Measurements from ENCODE around the gene MYH7B.

The MYH7B gene

DNA sequence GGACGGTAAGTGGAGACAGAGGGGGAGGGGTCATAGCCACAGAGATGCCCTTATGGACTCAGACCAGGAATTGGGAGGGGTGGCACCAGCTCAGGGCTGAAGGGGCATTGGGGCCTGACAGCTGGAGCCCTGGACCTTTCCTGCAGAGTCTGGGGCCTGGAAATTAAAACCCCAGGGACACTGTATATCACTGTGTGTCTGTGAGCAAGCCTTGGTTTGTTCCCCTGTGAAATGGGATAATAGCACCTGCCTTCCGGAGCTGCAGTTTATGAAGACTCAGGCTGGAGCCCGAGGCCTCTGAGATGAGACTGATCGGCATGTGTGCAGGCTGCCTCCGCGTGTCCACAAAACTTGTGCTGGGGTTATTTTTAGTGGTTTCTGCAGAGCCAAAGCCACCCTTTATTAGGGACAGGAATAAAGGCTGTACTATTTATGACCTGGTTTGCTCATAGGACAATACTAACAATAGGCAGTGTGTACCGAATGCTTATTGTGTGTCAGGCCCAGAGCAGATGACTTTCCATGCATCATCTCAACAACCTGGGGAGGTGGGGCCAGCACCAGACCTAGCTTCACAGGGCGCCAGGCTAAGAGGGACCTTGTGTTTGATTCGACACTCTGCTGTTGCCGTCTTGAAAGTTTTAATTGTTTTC is 22.6 kb downstream of the MYH7B start:
- H3K4me3 ChIP-seq (ENCODE audit: low read depth, low read length): no peak overlapping the region
- TF ChIP-seq, protein P1, sequence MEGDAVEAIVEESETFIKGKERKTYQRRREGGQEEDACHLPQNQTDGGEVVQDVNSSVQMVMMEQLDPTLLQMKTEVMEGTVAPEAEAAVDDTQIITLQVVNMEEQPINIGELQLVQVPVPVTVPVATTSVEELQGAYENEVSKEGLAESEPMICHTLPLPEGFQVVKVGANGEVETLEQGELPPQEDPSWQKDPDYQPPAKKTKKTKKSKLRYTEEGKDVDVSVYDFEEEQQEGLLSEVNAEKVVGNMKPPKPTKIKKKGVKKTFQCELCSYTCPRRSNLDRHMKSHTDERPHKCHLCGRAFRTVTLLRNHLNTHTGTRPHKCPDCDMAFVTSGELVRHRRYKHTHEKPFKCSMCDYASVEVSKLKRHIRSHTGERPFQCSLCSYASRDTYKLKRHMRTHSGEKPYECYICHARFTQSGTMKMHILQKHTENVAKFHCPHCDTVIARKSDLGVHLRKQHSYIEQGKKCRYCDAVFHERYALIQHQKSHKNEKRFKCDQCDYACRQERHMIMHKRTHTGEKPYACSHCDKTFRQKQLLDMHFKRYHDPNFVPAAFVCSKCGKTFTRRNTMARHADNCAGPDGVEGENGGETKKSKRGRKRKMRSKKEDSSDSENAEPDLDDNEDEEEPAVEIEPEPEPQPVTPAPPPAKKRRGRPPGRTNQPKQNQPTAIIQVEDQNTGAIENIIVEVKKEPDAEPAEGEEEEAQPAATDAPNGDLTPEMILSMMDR (IDR thresholded peaks at IDR 0.05; ENCODE audit: low read depth, low read length): no peak
- in situ Hi-C loops (cut with HindIII; ENCODE audit: low sequenced_read_pairs): no loop called here
- DNase-seq (ENCODE audit: low read depth, low spot score): no peak

DNA sequence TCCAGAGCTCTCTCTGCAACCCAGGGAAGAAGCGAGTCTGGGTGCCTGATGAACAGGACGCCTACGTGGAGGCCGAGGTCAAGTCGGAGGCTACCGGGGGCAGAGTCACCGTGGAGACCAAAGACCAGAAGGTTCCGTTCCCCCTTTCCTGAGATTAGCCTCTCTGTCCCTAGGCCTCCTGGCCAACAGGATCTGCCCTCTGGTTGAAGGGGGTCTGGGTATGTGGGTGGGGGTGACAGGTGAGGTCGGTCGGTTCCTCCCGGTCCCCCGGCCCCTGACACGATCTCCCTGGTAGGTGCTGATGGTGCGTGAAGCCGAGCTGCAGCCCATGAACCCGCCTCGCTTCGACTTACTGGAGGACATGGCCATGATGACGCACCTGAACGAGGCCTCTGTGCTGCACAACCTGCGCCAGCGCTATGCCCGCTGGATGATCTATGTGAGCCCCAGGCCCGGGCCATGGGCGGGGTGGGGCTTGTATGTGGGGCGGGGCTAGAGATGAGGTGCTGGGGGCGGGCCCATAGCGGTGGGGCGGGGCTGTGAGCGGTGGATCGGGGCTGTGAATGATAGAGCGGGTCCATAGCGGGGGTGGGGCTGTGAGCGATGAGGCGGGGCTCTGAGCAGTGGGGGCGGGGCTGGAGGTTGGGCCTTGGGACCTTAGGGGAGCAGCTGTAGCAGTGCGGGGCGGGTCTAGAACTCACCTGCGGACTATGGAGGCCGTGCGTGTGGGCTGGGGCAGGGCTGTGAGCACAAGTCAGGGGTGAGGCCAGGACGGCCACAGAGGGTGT is 23.9 kb downstream of the MYH7B start:
- in situ Hi-C loops (cut with HindIII; ENCODE audit: low sequenced_read_pairs): no loop called here

DNA sequence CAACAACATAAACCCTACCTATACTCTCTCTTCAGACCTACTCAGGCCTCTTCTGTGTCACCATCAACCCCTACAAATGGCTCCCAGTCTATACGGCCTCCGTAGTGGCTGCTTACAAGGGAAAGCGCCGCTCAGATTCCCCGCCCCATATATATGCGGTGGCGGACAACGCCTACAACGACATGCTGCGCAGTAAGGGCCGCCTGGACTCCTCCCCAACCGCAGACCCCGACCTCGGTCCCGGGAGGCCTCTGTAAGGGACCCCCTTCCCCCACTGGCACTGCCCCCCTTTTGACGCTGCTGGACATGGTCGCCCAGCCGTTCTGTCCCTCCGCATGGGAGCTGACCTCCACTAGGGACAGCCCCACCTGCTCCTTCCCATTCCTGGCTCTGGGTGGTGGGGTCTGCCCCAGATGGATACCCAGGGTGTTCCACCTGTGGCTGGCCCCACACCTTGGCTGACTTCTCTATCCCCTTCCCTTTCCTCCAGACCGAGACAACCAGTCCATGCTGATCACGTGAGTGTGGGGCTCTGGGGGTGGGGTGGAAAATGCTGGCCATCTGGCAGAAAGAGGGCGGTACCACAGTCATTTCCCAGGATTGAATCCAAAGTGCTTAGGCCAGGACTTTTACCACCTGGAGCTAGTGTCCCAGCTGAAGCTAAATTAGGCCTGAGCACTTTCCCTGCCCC is 25.0 kb downstream of the MYH7B start:
- in situ Hi-C loops (cut with HindIII; ENCODE audit: low sequenced_read_pairs): no loop called here
- TF ChIP-seq, protein P1 (IDR thresholded peaks at IDR 0.05; ENCODE audit: low read depth, low read length): no peak
- DNase-seq (ENCODE audit: low read depth, low spot score): no peak
- no peak overlapping the region for H3K4me3 ChIP-seq (ENCODE audit: low read depth, low read length)

More for the DNA sequence above, 23.9 kb downstream of the MYH7B start:
- no peak overlapping the region for H3K4me3 ChIP-seq (ENCODE audit: low read depth, low read length)
- TF ChIP-seq, protein P1 (IDR thresholded peaks at IDR 0.05; ENCODE audit: low read depth, low read length): no peak
- DNase-seq (ENCODE audit: low read depth, low spot score): no peak

DNA sequence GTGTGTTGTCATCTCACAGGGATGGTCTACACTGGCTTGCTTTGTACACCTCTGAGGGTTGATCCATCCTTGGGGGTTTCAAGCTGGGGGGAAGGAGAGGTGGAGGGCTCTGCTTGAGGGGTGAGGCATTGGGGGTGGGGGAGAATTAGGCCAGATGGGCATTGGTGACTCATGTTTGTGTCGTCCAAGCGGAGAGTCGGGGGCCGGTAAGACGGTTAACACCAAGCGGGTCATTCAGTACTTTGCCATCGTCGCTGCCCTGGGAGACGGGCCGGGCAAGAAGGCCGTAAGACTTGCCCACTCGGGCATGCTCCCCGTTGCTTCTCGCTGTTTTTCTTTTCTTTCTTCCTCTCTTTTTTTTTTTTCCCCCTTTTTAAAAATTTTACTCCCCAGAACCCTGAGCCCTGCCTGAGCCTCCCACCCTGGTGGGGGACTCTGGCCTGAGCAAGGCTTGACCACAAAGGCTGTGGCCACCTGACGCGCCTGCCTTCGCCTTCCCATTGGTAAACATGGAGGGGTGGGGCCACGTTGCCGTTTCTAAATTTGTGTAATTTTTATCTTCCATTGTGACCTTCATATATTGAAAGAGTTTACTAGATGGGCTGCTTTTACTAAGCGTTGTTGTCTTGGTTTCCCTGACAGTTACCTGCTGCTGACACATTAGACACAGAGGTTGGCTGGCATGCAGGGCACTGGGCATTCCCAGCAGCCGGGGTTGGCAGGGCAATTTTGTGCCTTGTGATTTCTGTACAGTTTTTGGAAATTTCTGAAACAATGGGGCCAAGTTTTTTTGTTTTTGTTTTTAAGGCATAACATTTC is 26.8 kb downstream of the MYH7B start:
- TF ChIP-seq, protein P1 (IDR thresholded peaks at IDR 0.05; ENCODE audit: low read depth, low read length): no peak
- in situ Hi-C loops (cut with HindIII; ENCODE audit: low sequenced_read_pairs): no loop called here
- no peak for DNase-seq (ENCODE audit: low read depth, low spot score)
- H3K4me3 ChIP-seq (ENCODE audit: low read depth, low read length): no peak overlapping the region

DNA sequence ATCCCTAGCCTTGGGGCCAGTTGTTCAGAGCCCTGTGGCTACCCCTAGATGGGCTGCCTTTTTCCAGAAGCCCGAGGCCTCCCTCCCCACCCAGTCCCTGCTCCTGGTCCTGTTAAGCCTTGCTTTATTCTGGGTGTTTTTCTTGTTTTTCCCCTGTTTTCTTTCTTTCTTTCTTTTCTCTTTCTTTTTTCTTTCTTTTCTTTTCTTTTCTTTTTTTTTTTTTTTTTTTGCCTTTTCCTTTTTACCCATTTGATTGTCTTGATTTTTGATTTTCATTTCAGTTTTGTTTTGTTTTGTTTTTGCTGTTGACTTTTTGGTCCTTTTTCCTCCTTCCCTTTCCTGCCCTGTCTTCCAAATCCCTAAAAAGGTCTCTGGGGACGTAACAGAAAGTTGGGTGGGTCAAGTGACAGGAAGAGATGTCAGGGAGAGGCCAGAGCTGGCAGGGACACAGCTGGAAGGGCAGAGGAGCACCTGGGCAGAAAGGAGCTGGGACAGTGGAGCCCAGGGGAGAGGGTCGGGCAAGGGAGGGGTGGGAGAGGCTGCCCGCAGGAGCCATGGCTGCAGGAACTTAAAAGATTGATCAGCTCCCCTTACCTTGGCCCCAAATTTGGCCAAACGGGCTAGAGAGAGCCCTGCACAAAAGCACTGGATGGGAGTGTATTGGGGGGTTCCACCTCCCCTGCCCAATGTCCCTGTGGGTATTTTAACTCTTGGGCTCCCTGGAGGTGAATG is 27.6 kb downstream of the MYH7B start:
- in situ Hi-C loops (cut with HindIII; ENCODE audit: low sequenced_read_pairs): no loop called here
- no peak for DNase-seq (ENCODE audit: low read depth, low spot score)
- TF ChIP-seq, protein P1 (IDR thresholded peaks at IDR 0.05; ENCODE audit: low read depth, low read length): no peak
- H3K4me3 ChIP-seq (ENCODE audit: low read depth, low read length): no peak overlapping the region
